ENCODE data around the gene RET. TPM values are rescaled to one million over a fixed set of nuclear protein-coding genes. Genes with fewer than 3 reads are reported as not detected.
A peak's percentile ranks its signal among the peaks of the same experiment; 100 is the strongest.

RET gene
- total and polyA plus RNA-seq, 2 donors from 2014 or later: 1.1 to 3.1 TPM

- intact Hi-C loops (cut with DNase I): no loop called here
Measured at GRCh38 chr10:43061331-43061730, 15.5 kb upstream of the RET start.

GRCh38 chr10:43061760-43062159 is 15.1 kb upstream of the RET start:
- no peak for FAIRE-seq
- DNase-seq: peak in 1 of 5 donors; percentile 39
- no peak for TF ChIP-seq CTCF (IDR thresholded peaks at IDR 0.05; ENCODE audit: borderline replicate concordance, extremely low read depth, insufficient read depth)
- H3K4me3 ChIP-seq (ENCODE audit: low read length in 3 of 3): no peak overlapping the region
- no peaks in the 10 kb centered on the region for H3K27me3 ChIP-seq (ENCODE audit: control insufficient read depth, insufficient read depth, low read length)
- H3K9me3 ChIP-seq (ENCODE audit: control insufficient read depth in 2 of 3, insufficient read depth in 1 of 3, low read length in 3 of 3): no peaks in the 10 kb centered on the region
- no peak overlapping the region for H3K9ac ChIP-seq (ENCODE audit: low read length in 3 of 3)
- no peaks in the 10 kb centered on the region for H3K4me1 ChIP-seq (ENCODE audit: control insufficient read depth in 2 of 3, insufficient read depth in 2 of 3, low read depth in 1 of 3, low read length in 3 of 3)
- no peak overlapping the region for H3K27ac ChIP-seq (ENCODE audit: low read depth in 2 of 2, low read length in 2 of 2)
- intact Hi-C loops (cut with DNase I): no loop called here
- no peaks in the 10 kb centered on the region for H3K36me3 ChIP-seq (ENCODE audit: control insufficient read depth in 2 of 3, insufficient read depth in 3 of 3, low read length in 3 of 3)

More at GRCh38 chr10:43061331-43061730, 15.5 kb upstream of the RET start:
- no peak overlapping the region for H3K27ac ChIP-seq (ENCODE audit: low read depth in 2 of 2, low read length in 2 of 2)
- H3K9me3 ChIP-seq (ENCODE audit: control insufficient read depth in 2 of 3, insufficient read depth in 1 of 3, low read length in 3 of 3): no peaks in the 10 kb centered on the region
- TF ChIP-seq CTCF (IDR thresholded peaks at IDR 0.05; ENCODE audit: borderline replicate concordance, extremely low read depth, insufficient read depth): no peak
- H3K4me3 ChIP-seq (ENCODE audit: low read length in 3 of 3): no peak overlapping the region
- FAIRE-seq: no peak
- peak in 1 of 5 donors; percentile 30 for DNase-seq
- no peak overlapping the region for H3K9ac ChIP-seq (ENCODE audit: low read length in 3 of 3)
- H3K36me3 ChIP-seq (ENCODE audit: control insufficient read depth in 2 of 3, insufficient read depth in 3 of 3, low read length in 3 of 3): no peaks in the 10 kb centered on the region
- H3K27me3 ChIP-seq (ENCODE audit: control insufficient read depth, insufficient read depth, low read length): no peaks in the 10 kb centered on the region
- no peaks in the 10 kb centered on the region for H3K4me1 ChIP-seq (ENCODE audit: control insufficient read depth in 2 of 3, insufficient read depth in 2 of 3, low read depth in 1 of 3, low read length in 3 of 3)

GRCh38 chr10:43062402-43063160 is 14.3 kb upstream of the RET start:
- no peak overlapping the region for H3K4me3 ChIP-seq (ENCODE audit: low read length in 3 of 3)
- no peak for FAIRE-seq
- no peaks in the 10 kb centered on the region for H3K36me3 ChIP-seq (ENCODE audit: control insufficient read depth in 2 of 3, insufficient read depth in 3 of 3, low read length in 3 of 3)
- no peaks in the 10 kb centered on the region for H3K4me1 ChIP-seq (ENCODE audit: control insufficient read depth in 2 of 3, insufficient read depth in 2 of 3, low read depth in 1 of 3, low read length in 3 of 3)
- no peaks in the 10 kb centered on the region for H3K9me3 ChIP-seq (ENCODE audit: control insufficient read depth in 2 of 3, insufficient read depth in 1 of 3, low read length in 3 of 3)
- intact Hi-C loops (cut with DNase I): no loop called here
- H3K27ac ChIP-seq (ENCODE audit: low read depth in 2 of 2, low read length in 2 of 2): no peak overlapping the region
- DNase-seq: peak in 1 of 5 donors; percentile 60
- no peaks in the 10 kb centered on the region for H3K27me3 ChIP-seq (ENCODE audit: control insufficient read depth, insufficient read depth, low read length)
- TF ChIP-seq CTCF (IDR thresholded peaks at IDR 0.05; ENCODE audit: borderline replicate concordance, extremely low read depth, insufficient read depth): no peak
- no peak overlapping the region for H3K9ac ChIP-seq (ENCODE audit: low read length in 3 of 3)
